ENCODE results near the gene C1S.

Gene C1S

GRCh38 chr12:7075939-7076338, 15.4 kb downstream of the C1S start:
- no peak for DNase-seq (ENCODE audit: low read depth in 2 of 2)

DNA sequence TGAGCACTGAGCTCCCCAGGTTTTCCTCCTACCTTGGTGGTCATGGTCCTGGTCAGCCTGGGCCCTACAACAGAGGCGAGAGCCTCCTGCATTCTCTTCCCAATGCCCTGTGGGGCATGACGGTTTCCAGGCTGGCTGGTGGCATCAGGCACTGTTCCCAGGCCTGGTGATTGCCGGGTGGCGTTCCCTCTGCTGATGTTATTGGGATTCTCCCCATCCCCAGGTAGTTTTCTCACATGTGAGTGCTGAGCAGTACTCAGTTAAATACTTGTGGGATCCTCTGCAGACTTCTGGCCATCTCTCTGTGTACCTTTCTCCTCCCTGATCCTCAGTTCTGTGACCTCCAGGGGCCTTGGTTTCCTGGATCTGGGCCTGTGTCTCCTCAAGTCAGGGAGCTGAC, 16.0 kb downstream of the C1S start:
- no peak for DNase-seq (ENCODE audit: low read depth in 2 of 2)

GRCh38 chr12:7078163-7078562, 17.6 kb downstream of the C1S start:
- DNase-seq (ENCODE audit: low read depth in 2 of 2), result no peak

DNA sequence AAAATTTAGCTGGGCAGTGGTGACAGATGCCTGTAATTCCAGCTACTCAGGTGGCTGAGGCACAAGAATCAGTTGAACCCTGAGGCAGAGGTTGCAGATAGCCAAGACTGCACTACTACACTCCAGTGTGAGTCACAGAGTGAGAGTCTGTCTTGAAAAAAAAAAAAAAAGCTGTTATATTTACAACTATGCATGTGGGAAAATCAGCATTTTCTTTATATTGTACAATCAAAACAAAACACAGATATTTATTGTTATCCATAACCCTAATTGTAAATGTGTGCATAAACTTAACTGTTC, 19.3 kb downstream of the C1S start:
- DNase-seq (ENCODE audit: low read depth in 2 of 2), result no peak

DNA sequence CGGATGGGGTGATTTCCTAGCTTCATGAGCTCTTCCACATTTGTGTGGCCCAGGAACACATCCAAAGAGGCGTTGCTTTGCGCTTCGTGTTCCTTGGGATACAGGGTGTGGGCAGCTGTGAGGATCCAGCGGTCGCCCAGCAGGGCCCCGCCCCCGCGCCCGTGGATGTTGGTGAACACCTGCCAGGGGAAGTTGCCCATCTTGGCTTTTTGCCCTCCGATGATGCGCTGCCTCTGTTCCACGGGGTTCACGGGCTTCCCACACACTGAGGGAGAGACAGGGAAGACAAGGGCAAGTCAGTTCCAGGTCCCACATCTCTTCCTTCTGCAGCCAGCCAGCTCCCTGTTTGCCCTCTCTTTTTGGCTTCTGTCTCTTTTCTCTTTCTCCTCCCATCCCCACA, 20.5 kb downstream of the C1S start:
- no peak for DNase-seq (ENCODE audit: low read depth in 2 of 2)

GRCh38 chr12:7083125-7083524, 22.6 kb downstream of the C1S start:
- DNase-seq (ENCODE audit: low read depth in 2 of 2), result no peak

GRCh38 chr12:7089196-7089871, 28.8 kb downstream of the C1S start:
- DNase-seq (ENCODE audit: low read depth in 2 of 2), result no peak

DNA sequence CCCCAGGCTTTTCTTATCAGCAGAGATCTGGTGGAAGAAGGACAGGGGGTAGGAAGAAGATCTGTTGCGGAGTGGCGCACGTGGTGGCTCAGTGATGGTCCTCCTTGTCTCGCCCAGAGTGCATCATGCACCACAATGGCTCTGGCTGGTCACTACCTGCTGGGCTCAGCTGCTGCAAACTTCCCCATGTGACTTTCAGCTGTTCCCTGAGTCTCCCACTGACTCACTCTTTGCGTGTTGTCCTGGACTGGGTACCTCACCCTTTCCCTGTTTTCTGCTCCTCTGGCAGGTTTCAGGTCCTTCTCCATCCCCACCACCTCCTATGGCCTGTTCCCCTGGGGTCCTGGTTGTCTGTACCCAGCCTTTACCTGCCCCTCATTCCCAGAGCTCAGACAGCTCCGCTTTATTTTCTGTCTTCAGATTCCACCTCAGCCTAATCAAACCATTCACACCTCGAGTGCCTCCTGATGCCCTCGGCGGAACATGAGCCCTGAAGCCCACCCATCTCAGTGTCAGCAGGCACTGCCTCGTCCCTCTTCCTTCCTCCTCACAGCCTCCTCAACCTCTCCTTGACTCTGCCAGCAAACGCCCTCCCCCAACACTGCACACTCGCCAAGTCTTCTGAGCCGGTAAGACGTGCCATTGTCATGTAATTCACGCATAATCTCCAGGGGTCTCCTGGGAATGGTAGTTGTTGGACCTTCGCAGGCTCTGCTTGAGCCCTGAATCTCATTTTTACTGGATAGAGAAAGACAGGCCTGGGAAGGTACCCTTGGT, 29.9 kb downstream of the C1S start:
- DNase-seq (ENCODE audit: low read depth in 2 of 2), result no peak

DNA sequence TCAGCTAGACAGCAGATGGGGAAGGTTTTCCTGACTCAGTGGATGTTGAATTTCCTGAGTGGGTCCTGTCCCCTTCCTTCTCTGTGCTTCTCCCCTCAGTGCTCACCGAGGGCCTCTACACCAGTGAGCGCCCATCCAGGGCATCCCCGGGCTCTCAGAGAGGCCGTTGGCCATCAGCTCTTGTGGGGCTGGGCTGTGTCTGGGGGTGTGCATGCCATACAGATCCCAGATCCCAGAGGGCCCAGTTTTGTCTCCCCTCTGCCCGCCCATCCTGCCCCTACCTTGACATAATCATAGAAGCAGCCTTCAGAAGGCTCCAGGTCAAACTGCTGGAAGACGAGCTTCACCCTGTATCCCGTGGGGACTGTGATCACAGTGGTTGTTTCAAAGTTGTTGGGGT, 30.7 kb downstream of the C1S start:
- DNase-seq (ENCODE audit: low read depth in 2 of 2), result no peak

GRCh38 chr12:7091660-7092228, 31.2 kb downstream of the C1S start:
- no peak for DNase-seq (ENCODE audit: low read depth in 2 of 2)

GRCh38 chr12:7092229-7092985, 31.9 kb downstream of the C1S start, which contains the start of gene C1R:
C1R (minus strand) TSS chr12:7092445; CDS start chr12:7092388, 57 bp downstream.
- DNase-seq (ENCODE audit: low read depth in 2 of 2), result peak; percentile 53 to 60

- DNase-seq (ENCODE audit: low read depth in 2 of 2), result no peak
Measured at GRCh38 chr12:7092986-7093460, 32.5 kb downstream of the C1S start.

GRCh38 chr12:7093486-7093885, 33.0 kb downstream of the C1S start:
- DNase-seq (ENCODE audit: low read depth in 2 of 2), result no peak

DNA sequence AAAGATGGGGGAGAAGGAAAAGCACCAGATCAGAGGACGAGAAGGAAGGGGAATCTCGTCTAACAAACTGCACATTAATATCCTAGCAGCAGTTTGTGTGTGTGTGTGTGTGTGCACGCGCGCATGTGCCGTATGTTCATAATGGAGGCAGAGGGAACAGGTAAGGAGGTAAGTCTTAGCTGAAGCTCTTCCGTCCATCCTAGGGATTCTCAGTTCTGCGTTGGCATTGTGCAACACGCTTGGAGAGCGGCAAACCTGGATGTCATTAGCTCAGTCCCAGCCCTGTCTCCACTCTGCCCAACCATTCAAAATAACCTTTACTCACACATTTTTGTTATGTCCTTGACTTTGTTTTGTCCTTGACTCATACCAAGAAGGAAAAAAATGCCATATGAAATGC, 33.4 kb downstream of the C1S start:
- no peak for DNase-seq (ENCODE audit: low read depth in 2 of 2)

DNA sequence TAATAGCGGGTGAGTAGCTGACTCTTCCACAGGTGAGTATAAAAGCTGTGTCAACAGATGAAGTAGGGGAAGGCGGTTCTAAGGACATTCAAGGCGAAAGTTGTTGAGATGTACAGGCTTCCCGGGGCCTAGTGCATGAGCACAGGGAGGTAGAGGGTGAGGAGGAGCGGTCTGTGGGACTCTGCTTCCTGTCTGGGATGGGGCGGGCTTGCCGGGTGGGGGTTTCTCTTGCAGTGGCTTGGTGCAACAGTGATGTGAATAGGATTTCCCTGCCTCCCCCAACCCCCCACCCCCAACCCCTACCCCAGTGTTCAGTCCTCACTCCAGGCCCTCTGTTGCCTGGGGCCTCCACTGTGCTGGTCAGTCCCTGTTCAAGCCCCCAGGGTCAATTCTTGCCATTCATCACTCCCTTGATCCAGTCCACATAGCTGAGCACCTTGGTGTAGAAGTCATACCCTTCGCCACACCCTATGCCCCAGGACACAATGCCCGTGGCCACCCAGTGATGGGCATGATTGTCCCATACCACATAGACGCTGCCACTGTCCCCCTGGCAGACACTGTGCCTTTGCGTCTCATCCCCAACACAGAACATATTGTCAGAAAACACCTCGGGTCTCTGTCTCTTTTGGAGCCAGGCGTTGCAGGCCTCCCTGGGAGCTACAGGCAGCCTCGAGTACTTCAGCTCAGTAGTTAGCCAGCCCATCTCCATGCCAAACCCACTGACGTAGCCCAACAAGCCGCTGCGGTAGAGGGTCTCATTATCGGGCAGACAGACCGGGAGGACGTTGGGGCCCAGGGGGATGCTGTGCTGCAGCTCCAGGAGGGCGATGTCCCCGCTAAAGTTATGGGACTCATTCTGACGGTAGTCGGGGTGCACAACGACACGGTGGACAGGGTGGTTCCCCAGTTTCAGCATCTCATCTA, 35.8 kb downstream of the C1S start:
- DNase-seq (ENCODE audit: low read depth in 2 of 2), result no peak

DNA sequence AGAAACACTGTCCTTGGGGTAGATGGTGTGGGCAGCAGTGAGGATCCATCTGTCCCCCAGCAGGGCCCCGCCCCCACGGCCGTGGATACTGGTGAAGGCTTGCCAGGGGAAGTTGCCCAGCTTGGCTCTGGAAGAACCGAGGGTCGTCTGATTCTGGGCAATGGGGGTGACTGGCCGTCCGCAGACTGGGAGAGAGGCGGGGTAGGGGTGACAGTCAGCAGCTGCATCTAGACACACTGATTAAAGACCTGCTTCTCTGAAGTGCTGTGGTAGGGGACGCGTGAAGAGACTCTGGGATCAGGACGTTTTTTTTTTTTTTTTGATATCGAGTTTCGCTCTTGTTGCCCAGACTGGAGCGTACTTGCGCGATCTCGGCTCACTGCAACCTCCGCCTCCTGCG, 36.5 kb downstream of the C1S start:
- DNase-seq (ENCODE audit: low read depth in 2 of 2), result no peak

DNA sequence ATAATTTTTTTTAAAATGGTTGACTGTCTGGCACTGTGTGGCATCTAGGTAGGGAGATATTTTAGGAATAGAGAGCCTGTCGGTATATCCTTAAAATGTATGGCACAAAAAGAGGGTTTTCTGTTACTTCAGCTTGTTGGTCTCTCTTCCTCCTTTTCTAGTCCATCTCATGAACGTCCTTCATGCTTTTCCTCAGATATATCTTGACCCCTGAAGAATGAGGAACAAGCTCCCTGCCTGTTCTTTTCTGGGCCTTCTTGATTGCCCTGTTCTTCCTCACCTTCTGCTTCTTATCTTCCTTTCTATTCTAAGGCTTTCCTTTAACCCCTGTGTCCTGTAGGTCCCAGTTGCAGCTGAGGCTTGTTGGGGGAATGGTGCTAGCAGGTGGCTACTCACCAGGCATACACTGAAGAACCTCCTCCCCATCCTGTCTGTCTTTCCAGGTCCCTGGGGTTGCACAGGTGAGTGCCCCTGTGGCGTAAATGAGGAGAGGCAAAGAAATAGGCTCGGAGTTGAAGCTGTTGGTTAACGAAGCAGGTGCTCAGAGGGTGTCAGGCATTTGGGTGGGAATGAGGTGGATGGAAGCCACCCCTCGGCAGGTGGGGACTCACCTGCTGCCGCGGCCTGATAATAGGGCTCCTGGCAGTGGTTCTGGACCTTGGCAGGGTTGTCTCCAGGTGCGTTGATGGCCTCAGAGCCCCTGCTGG, 38.9 kb downstream of the C1S start:
- DNase-seq (ENCODE audit: low read depth in 2 of 2), result no peak

- DNase-seq (ENCODE audit: low read depth in 2 of 2), result no peak
Measured at GRCh38 chr12:7100239-7100638, 39.7 kb downstream of the C1S start.

DNA sequence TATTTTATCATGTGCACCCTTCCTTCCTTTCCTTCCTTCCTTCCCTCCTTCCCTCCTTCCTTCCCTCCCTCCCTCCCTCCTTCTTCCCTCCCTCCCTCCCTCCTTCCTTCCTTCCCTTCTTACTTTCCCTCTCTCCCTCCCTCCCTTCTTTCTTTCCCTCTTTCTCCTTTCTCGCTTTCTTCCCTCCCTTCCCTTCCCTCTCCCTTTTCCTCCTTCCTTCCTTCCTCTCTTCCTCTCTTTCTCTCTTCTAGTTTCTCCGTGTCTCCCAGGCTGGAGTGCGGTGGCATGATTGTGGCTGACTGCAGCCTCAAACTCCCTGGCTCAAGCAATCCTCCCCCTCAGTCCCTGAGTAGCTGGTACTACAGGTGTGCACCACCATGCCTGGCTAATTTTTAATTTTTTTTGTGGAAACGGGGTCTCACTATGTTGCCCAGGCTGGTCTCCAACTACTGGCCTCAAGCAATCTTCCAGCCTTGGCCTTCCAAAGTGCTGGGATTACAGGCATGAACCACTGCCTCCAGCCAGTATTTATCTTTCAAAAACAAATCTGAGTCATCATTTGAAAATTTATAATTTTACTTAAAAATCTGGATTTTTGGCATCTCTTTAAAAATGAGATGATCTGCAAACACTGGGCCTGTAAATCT, 40.7 kb downstream of the C1S start:
- DNase-seq (ENCODE audit: low read depth in 2 of 2), result no peak

DNA sequence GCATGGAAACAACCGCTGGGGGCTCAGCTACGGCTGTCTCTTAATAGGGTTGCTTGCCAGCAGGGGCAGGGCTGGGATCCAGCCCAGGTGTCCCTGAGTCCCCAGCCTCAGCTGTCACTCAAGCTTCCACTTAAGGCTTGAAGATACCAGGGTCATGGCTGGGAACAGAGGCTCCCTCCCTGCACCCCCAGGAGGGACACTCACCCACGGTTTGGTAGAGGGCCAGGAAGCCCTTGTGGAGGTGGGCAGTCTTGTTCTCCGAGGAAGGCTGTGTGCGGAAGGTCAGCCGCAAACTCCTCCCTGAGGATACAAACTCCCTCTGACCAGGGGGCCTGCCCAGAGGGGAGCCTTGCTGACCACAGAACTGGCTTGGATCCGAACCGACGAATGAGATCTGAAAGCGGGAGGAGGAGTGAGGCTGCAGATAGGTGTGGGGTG, 41.2 kb downstream of the C1S start:
- DNase-seq (ENCODE audit: low read depth in 2 of 2), result no peak
